ENCODE measurements around the gene NR3C2.

NR3C2 gene

GRCh38 chr4:148110169-148110568 lies 332.0 kb downstream of the NR3C2 start:
- H3K27me3 ChIP-seq (ENCODE audit: low read length) = no peaks in the 10 kb centered on the region
- no peak overlapping the region for H3K9ac ChIP-seq (ENCODE audit: low read length)
- no peaks in the 10 kb centered on the region for H3F3A ChIP-seq (ENCODE audit: insufficient read depth)
- no peak for TF ChIP-seq EZH2phosphoT487 (conservative IDR thresholded peaks at IDR 0.05; ENCODE audit: low read length)
- no peak for TF ChIP-seq CTCF (IDR thresholded peaks at IDR 0.05; ENCODE audit: insufficient read depth, low read length, poor library complexity, severe bottlenecking)
- no peaks in the 10 kb centered on the region for H3K79me2 ChIP-seq (ENCODE audit: insufficient read depth, low read length)
- no peaks in the 10 kb centered on the region for H4K20me1 ChIP-seq (ENCODE audit: low read depth, low read length)
- H3K4me2 ChIP-seq (ENCODE audit: low read depth, low read length, poor library complexity, severe bottlenecking) = no peak overlapping the region
- no peaks in the 10 kb centered on the region for H3K9me2 ChIP-seq (replicated peaks; ENCODE audit: insufficient read depth, low read length)
- no peak overlapping the region for H3K27ac ChIP-seq (ENCODE audit: low read depth, low read length)
- no peaks in the 10 kb centered on the region for H3K9me3 ChIP-seq (ENCODE audit: insufficient read depth, low read length)
- no peak overlapping the region for H3K4me3 ChIP-seq (ENCODE audit: insufficient read depth, low read length, poor library complexity, severe bottlenecking)
- H3K36me3 ChIP-seq (ENCODE audit: low read length) = no peaks in the 10 kb centered on the region
- no peak overlapping the region for H2AFZ ChIP-seq (ENCODE audit: low read depth, low read length, severe bottlenecking)

GRCh38 chr4:148109216-148109615 lies 333.0 kb downstream of the NR3C2 start:
- Histone ChIP-seq H3K9me2 (replicated peaks; ENCODE audit: insufficient read depth, low read length) (no peaks in the 10 kb centered on the region), H3F3A (ENCODE audit: insufficient read depth) (no peaks in the 10 kb centered on the region), H2AFZ (ENCODE audit: low read depth, low read length, severe bottlenecking) (no peak overlapping the region), H3K79me2 (ENCODE audit: insufficient read depth, low read length) (no peaks in the 10 kb centered on the region), H3K27ac (ENCODE audit: low read depth, low read length) (no peak overlapping the region), H3K4me2 (ENCODE audit: low read depth, low read length, poor library complexity, severe bottlenecking) (no peak overlapping the region), H3K4me3 (ENCODE audit: insufficient read depth, low read length, poor library complexity, severe bottlenecking) (no peak overlapping the region), H3K9me3 (ENCODE audit: insufficient read depth, low read length) (no peaks in the 10 kb centered on the region), H3K9ac (ENCODE audit: low read length) (no peak overlapping the region), H3K27me3 (ENCODE audit: low read length) (no peaks in the 10 kb centered on the region), H3K36me3 (ENCODE audit: low read length) (no peaks in the 10 kb centered on the region), H4K20me1 (ENCODE audit: low read depth, low read length) (no peaks in the 10 kb centered on the region)
- no peak for TF ChIP-seq CTCF (IDR thresholded peaks at IDR 0.05; ENCODE audit: insufficient read depth, low read length, poor library complexity, severe bottlenecking)
- TF ChIP-seq EZH2phosphoT487 (conservative IDR thresholded peaks at IDR 0.05; ENCODE audit: low read length) = no peak

GRCh38 chr4:148108766-148109165 lies 333.4 kb downstream of the NR3C2 start:
- Histone ChIP-seq H2AFZ (ENCODE audit: low read depth, low read length, severe bottlenecking) (no peak overlapping the region), H3F3A (ENCODE audit: insufficient read depth) (no peaks in the 10 kb centered on the region), H4K20me1 (ENCODE audit: low read depth, low read length) (no peaks in the 10 kb centered on the region), H3K27me3 (ENCODE audit: low read length) (no peaks in the 10 kb centered on the region), H3K9ac (ENCODE audit: low read length) (no peak overlapping the region), H3K4me3 (ENCODE audit: insufficient read depth, low read length, poor library complexity, severe bottlenecking) (no peak overlapping the region), H3K27ac (ENCODE audit: low read depth, low read length) (no peak overlapping the region), H3K9me2 (replicated peaks; ENCODE audit: insufficient read depth, low read length) (no peaks in the 10 kb centered on the region), H3K4me2 (ENCODE audit: low read depth, low read length, poor library complexity, severe bottlenecking) (no peak overlapping the region), H3K9me3 (ENCODE audit: insufficient read depth, low read length) (no peaks in the 10 kb centered on the region), H3K36me3 (ENCODE audit: low read length) (no peaks in the 10 kb centered on the region), H3K79me2 (ENCODE audit: insufficient read depth, low read length) (no peaks in the 10 kb centered on the region)
- no peak for TF ChIP-seq EZH2phosphoT487 (conservative IDR thresholded peaks at IDR 0.05; ENCODE audit: low read length)

- no peaks in the 10 kb centered on the region for H3F3A ChIP-seq (ENCODE audit: insufficient read depth)
- H4K20me1 ChIP-seq (ENCODE audit: low read depth, low read length) = no peaks in the 10 kb centered on the region
- no peaks in the 10 kb centered on the region for H3K36me3 ChIP-seq (ENCODE audit: low read length)
- H3K27me3 ChIP-seq (ENCODE audit: low read length) = no peaks in the 10 kb centered on the region
- no peaks in the 10 kb centered on the region for H3K9me2 ChIP-seq (replicated peaks; ENCODE audit: insufficient read depth, low read length)
- TF ChIP-seq EZH2phosphoT487 (conservative IDR thresholded peaks at IDR 0.05; ENCODE audit: low read length) (no peak), CTCF (IDR thresholded peaks at IDR 0.05; ENCODE audit: insufficient read depth, low read length, poor library complexity, severe bottlenecking) (no peak)
- H3K9me3 ChIP-seq (ENCODE audit: insufficient read depth, low read length) = no peaks in the 10 kb centered on the region
- H3K27ac ChIP-seq (ENCODE audit: low read depth, low read length) = no peak overlapping the region
- H3K4me3 ChIP-seq (ENCODE audit: insufficient read depth, low read length, poor library complexity, severe bottlenecking) = no peak overlapping the region
- H3K4me2 ChIP-seq (ENCODE audit: low read depth, low read length, poor library complexity, severe bottlenecking) = no peak overlapping the region
- H2AFZ ChIP-seq (ENCODE audit: low read depth, low read length, severe bottlenecking) = no peak overlapping the region
- no peaks in the 10 kb centered on the region for H3K79me2 ChIP-seq (ENCODE audit: insufficient read depth, low read length)
- no peak overlapping the region for H3K9ac ChIP-seq (ENCODE audit: low read length)
These were observed 338.4 kb downstream of the NR3C2 start for GRCh38 chr4:148103597-148104355.
